ENCODE data around the gene CFAP73.

DNA sequence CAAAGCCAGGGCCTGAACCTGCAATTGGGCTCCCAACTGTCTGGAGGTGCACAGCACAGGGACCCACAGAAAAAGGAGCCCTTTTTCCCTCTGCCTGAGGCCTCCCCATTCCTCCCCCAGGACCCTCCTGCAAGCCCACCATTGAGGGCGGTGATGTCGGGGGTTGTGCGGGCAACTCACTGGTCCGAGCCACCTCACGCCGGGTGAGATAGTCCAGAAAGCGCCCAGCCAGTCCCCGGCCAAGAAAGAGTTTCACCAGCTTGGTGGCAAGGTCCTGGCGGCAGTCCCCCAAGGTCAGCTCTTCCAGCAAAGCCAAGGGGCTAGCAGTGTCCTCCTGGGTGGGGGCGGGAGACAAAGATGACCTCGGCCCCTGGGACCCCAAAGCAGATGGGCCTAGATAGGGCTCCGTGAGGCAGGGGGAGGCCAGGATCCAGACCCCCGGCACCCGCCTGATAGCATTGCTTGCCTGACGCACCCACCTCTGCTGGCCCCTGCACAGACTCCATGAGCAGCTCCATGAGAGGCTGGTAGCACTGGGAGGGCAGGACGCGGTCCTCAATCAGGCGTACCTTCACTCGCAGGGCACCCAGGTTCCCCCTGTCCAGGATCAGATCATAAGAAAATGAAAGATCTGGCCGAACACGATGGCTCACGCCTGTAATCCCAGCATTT, 33.9 kb upstream of the CFAP73 start:
- TF ChIP-seq POLR2AphosphoS5 (IDR thresholded peaks at IDR 0.05) = no peak
- TF ChIP-seq, protein P1, sequence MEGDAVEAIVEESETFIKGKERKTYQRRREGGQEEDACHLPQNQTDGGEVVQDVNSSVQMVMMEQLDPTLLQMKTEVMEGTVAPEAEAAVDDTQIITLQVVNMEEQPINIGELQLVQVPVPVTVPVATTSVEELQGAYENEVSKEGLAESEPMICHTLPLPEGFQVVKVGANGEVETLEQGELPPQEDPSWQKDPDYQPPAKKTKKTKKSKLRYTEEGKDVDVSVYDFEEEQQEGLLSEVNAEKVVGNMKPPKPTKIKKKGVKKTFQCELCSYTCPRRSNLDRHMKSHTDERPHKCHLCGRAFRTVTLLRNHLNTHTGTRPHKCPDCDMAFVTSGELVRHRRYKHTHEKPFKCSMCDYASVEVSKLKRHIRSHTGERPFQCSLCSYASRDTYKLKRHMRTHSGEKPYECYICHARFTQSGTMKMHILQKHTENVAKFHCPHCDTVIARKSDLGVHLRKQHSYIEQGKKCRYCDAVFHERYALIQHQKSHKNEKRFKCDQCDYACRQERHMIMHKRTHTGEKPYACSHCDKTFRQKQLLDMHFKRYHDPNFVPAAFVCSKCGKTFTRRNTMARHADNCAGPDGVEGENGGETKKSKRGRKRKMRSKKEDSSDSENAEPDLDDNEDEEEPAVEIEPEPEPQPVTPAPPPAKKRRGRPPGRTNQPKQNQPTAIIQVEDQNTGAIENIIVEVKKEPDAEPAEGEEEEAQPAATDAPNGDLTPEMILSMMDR (IDR thresholded peaks at IDR 0.05) = no peak
